ENCODE measurements around the gene IER2.

DNA sequence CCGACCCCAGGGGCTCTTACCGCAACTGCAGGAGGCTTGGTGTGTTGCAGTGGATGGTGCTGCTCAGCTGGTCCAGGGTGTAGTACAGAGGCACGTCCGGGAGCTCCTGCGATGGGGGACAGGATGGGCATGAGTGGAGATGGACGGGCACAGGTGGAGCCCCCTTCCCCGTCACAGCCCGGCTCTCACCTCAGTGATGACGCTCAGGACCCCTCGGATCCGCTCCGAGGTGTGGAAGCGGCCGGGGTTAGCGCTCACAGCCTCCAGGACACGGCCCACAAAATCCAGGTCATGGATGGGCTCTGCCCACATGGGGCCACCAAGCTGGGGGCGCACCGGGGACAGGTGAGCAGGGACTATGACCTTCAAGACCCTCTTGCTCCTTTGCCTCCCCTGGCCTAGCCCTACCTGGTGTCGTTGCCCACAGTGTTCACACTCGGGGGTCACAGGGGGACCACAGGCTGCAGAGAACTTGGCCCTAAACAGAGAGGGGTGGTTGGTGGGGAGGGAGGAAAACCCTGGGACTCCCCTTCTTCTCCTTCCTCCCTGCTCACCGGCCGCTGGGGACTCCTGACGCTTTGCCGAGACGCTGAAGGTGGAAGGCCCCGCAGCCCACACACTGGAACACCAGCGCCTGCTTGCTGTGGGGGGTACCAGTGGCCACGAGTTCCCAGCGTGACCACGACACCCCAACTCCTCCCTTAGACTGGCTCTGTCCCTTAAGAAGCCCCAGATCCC is 40.7 kb upstream of the IER2 start:
- TF ChIP-seq CREB1 (IDR thresholded peaks at IDR 0.05) (no peak), GABPA (IDR thresholded peaks at IDR 0.05; ENCODE audit: borderline replicate concordance, insufficient read depth, low read length) (no peak)
- TF ChIP-seq, protein P1, sequence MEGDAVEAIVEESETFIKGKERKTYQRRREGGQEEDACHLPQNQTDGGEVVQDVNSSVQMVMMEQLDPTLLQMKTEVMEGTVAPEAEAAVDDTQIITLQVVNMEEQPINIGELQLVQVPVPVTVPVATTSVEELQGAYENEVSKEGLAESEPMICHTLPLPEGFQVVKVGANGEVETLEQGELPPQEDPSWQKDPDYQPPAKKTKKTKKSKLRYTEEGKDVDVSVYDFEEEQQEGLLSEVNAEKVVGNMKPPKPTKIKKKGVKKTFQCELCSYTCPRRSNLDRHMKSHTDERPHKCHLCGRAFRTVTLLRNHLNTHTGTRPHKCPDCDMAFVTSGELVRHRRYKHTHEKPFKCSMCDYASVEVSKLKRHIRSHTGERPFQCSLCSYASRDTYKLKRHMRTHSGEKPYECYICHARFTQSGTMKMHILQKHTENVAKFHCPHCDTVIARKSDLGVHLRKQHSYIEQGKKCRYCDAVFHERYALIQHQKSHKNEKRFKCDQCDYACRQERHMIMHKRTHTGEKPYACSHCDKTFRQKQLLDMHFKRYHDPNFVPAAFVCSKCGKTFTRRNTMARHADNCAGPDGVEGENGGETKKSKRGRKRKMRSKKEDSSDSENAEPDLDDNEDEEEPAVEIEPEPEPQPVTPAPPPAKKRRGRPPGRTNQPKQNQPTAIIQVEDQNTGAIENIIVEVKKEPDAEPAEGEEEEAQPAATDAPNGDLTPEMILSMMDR (IDR thresholded peaks at IDR 0.05; ENCODE audit: control extremely low read depth in 1 of 3, insufficient read depth in 1 of 3, low read depth in 1 of 3, low read length in 3 of 3): no peak

All from H1 (cell line).